Stimulated activated CD4-positive, alpha-beta T cell treated with anti-CD3 and anti-CD28 coated beads, Interleukin-1b, Interleukin-23, amount 100 ng/mL, for 4 hours (primary cell): Measurements from ENCODE around the gene MPV17L.
"Not testable (repeated sequence)": the region's sequence is repeated elsewhere in the genome, so short reads cannot be mapped to it uniquely, and the experiment has no call there.

Source experiments
- DNase-seq, 2 donors: peaks; one replicate each; pipeline ENCODE4 v3.0.0-alpha.2; 2020; ENCODE audit warnings: low read depth in 2 of 2

Gene MPV17L

DNA sequence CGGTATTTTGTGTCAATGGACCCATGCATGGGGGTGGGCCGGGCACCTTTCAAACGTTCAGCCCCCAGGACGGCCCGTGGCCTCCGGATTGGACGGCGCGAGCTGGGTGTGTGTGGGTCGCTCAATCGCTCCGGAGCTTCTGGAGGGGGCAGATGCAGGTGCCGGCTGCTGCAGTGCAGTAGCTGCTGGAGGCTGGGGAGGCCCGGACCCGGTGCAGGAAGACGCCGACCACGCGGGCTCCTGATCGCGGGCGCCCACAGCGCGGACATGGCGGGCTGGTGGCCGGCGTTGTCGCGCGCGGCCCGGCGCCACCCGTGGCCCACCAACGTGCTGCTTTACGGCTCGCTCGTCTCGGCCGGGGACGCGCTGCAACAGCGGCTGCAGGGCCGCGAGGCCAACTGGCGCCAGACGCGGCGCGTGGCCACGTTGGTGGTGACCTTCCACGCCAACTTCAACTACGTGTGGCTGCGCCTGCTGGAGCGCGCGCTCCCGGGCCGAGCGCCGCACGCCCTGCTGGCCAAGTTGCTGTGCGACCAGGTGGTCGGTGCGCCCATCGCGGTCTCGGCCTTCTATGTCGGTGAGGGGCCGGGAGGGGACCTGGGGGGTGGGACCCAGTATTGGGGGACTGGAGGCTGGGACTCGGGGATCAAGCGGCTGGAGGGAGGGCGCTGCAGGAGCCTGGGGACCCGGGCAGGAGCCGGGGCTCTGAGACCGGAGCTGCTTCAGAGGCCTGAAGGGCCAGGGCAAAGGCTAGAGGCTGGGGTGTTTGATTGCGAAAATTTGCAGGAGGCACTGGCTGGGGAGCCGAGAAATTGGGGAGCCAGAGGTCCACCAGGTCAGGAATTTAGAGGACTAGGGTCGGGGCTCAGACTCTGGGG is at the start of gene MPV17L:
Gene MPV17L, plus strand, starts transcription at position 124 of the 878 bp plus-strand sequence. Its CDS starts 144 bp downstream, at position 268.
- DNase-seq = not testable (repeated sequence)

DNA sequence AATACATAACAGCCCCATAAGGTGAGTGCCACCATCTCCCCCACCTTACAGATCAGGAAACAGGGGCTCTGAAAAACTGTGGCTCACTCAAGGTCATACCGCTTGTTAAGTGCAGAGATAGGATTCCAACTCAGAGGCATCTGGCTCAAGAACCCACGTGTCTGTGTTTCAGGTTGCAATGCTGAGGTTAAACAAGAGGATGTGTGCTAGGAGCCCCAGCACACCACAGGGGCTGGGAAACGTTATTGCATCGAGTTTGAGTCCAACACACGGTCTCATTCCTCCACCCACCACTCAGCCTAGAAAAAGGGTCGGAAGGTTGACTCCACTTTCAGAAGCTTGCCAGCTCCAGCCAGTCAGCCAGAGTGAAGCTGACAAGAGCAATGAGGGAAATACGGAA is 46.8 kb upstream of the MPV17L start:
- not testable (repeated sequence) for DNase-seq

DNA sequence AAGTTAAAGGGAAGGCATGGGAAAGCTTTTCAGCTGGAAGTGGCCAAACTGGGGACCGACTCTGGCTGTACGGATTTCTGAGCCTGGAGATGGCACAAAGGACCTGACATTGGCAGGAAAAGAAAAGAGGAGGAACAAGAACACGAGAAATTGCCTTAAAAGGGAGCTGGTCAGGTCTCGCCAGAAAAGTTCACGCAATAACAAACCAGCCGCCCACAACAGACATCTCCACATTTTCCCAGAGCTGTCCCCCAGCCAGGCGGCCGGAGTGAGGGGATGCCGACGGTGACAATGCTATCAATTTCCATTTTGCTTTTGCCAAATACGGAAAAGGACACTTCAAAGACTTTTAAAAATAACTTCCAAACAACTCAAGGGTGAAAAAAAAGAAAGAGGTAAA is 44.3 kb upstream of the MPV17L start:
- DNase-seq = not testable (repeated sequence)

DNA sequence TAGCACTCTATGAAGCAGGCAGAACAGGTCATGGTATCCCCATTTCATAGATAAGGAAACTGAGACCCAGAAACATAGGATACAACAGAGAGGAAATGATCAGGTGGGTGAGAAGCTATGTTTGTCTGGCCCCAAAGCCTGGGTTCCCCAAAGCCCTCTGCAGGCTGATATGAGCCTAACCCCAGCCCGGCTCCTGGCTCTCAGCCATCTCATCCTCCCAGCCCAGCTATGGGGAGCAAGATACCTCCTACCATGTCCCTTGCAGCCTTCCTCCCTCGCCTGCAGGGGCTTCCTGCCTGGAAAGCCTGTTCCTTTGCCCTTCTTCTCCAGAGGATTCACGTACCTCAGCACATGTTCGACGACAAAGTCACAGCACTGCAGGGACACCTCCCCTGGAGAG is 43.8 kb upstream of the MPV17L start:
- not testable (repeated sequence) for DNase-seq

DNA sequence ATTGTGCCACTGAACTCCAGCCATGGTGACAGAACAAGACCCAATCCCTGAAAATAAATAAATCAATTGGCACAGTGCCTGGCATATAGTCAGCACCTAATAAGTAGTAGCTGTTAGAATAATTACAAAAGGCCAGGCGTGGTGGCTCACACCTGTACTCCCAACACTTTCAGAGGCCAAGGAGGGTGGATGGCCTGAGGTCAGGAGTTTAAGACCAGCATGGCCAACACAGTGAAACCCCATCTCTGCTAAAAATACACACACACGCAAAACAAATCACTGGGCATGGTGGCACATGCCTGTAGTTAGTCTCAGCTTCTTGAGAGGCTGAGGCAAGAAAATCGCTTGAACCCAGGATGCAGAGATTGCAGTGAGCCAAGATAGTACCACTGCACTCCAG is 42.7 kb upstream of the MPV17L start:
- DNase-seq = not testable (repeated sequence)

DNA sequence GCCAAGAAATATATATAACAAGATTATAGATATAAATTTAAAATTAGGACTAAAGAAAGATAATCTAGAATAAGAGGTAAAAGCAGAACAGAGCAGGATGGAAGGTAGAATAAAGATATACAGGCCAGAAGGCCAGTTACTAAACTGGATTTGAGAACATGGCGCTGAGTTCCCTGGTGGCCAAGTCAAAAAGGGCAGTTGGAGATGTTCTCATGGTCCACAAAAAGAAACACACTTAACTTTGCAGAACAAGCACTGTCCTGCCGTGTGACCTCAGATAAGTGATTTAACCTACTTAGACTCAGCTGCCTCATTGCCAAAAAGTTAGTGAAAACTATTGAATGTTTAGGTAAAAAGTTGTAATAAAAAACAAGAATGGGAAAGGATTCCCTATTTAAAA is 40.7 kb upstream of the MPV17L start:
- not testable (repeated sequence) for DNase-seq

DNA sequence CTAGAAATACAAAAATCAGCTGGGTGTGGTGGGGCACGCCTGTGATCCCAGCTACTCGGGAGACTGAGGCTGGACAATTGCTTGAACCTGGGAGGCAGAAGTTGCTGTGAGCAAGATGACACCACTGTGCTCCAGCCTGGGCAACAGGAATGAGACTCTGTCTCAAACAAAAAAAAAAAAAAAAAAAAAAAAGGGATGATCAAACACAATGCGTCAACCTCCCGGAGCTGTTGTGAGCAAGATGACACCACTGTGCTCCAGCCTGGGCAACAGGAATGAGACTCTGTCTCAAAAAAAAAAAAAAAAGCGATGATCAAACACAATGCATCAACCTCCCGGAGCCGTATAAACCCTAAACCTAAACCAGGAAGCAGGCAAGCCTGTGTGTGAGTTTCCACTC is 38.1 kb upstream of the MPV17L start:
- not testable (repeated sequence) for DNase-seq

DNA sequence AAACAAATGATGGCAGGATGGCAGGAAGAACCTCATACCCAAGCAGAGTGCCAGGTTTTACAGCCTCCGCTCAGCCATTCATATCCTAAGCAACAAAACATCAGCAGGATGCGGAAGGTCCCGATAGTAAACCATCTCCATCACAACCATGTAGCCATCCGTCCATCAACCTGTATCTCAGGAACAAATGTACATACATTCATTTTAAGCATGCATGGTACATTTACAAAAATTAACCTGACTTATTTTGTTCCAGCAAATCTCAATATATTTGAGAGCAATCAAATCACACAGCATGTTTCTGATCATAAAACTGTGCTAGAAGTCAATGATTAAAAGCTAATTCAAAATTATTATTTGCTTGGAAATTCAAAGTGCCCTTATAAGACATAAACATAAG is 17.4 kb upstream of the MPV17L start, which contains the start of gene NPIPA5:
Gene NPIPA5, minus strand, starts transcription at position 101 of the 400 bp plus-strand sequence. Its CDS starts 0 bp downstream, at position 101.
- DNase-seq = not testable (repeated sequence)

DNA sequence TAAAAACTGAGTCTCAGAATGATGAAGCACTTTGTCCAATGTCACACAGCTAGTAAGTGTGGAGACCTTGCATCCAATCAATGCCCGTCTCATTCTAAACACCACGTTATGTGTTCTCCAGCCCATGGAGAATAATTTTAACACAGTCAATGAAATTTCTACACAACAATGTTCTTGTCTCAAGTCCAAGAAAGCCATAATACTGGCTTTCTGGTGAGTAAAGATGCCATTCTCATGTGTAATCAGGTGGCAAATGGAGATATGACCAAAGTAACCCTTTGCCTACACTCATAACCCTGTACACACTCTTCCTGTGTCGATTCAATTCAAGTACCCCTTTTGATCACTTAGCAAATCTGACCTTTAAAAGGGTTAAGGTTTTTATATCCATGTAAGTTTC is 12.7 kb upstream of the MPV17L start:
- not testable (repeated sequence) for DNase-seq

DNA sequence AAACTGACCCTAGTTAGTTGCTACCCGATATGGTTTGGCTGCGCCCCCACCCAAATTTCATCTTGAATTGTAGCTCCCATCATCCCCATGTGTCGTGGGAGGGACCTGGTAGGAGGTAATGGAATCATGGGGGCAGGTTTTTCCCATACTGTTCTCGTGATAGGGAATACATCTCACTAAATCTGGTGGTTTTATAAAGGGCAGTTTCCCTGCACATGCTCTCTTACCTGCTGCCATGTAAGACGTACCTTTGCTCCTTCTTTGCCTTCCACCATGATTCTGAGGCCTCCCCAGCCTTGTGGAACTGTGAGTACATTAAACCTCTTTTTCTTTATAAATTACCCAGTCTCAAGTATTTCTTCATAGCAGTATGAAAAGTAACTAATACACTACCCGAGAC is 7.5 kb upstream of the MPV17L start:
- DNase-seq = not testable (repeated sequence)

DNA sequence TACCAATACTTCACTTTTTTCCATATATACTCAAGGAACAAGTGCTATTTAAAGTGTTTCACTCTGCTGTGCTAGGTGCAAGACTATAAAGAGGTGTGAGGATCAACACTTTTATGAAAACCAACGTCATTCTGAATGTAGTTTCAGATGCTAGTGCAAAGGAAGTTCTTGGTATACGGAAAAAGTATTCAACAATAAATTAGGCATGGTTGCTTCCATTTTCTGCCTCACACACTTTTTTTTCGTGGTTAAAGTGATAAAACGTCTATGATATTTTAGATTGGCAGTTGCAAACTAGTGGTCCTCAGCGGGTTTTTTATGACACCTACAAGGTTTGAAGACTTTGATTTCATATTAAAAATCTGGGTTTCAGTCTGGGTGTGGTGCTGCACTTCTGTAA is 5.6 kb upstream of the MPV17L start:
- DNase-seq = not testable (repeated sequence)

DNA sequence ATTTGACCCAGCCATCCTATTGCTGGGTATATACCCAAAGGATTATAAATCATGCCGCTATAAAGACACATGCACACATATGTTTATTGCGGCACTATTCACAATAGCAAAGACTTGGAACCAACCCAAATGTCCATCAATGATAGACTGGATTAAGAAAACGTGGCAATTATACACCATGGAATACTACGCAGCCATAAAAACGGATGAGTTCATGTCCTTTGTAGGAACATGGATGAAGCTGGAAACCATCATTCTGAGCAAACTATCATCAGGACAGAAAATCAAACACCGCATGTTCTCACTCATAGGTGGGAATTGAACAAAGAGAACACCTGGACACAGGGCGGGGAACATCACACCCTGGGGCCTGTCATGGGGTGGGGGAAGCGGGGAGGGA is 2.5 kb upstream of the MPV17L start:
- not testable (repeated sequence) for DNase-seq

DNA sequence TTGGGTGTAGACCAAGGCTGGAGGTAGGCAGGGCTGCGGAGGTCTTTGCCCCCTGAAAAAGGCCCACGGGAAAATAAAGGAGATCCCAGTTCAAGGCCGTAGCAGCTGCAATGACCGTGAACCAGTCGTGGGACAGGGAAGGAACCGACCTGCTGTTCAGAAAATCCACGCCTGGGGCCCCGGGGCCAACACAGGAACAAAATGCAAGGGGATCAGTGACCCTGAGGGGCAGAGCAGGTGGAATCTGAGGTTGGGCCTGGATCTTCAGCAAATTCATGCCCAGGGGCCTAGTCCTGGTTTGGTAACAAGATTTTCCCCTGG is 915 bp downstream of the MPV17L start:
- not testable (repeated sequence) for DNase-seq

DNA sequence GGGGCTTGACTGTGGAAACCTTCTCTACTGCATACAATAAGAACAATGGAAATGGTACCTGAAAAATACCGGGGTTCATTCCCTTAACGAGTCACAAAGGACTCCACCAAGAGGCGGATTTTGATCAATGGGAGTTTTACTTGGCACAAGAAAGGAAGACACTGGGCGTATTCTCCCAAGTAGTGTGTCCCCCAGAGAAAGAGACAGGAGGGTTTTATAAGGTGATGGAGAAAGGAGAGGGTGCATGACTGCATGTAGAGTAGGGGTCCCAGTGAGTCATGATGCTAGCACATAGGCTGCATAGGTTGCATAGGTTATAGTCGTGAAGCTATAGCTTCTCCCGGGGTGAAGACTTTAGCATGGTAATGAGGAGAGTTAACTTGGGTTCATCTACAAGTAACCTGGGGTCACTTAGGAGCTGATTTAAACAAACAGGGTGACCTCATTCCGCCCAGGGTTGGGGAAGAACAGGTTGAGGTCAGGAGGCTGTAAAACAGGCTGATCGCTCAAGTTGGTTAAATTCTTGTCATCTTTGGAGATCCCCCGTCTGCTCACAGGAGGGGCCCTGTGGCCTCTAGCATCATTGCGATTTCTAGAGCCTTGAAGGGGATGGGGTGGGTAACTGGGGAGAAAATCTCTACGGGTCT is 1.5 kb downstream of the MPV17L start:
- no peak for DNase-seq

DNA sequence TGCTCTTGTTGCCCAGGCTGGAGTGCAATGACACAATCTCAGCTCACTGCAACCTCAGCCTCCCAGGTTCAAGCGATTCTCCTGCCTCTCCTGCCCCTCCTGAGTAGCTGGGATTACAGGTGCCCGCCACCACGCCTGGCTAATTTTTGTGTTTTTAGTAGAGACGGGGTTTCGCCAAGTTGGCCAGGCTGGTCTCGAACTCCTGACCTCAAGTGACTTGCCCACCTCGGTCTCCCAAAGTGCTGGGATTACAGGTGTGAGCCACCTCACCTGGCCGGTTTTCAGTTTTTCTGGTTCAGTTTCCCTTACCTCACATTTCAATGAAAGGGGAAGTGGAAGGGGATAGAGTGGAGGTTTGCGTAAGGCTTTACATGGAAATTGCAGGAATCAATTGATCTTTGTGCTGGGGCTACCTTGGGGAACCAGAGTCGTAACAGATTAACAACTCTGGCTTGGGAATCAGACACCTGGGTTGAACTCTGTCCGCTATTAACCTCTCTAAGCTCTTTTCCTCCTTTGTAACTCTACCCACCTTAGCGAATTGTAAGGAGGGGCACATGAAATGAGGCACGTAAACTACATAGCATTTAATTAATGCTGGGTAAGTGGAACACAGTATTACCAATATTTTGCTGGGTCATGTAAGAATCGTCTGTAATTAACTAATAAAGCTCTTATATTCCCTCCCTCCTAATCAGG is 3.2 kb downstream of the MPV17L start:
- no peak for DNase-seq

DNA sequence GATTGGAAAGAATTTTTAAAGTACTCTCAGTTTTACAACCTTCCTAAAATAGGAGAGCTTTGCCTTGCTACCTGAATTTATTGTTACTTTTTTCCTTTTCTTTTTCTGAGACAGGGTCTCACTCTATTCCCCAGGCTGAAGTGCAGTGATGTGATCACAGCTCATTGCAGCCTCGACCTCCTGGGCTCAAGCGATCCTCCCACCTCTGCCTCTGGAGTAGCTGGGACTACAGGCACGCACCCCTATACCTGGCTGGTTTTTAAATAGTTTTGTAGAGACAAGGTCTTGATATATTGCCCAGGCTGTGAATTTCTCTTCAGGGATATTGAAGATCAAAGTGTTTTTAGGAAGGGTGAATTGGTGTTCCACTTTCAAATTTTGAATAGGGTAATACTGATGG is 3.8 kb downstream of the MPV17L start:
- no peak for DNase-seq

DNA sequence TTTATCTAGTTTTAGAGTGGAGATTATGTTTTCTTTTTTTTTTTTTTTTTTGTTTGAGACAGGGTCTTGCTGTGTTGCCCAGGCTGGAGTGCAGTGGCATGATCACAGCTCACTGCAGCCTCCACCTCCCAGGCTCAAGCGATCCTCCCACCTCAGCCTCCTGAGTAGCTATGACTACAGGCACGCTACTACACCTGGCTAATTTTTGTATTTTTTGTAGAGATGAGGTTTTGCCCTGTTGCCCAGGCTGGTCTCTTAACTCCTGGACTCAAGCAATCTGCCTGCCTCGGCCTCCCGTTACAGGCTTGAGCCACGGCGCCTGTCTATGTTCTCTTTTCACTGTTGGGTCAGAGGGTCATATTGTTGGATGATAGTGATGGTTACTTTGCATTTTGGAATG is 4.8 kb downstream of the MPV17L start:
- not testable (repeated sequence) for DNase-seq

DNA sequence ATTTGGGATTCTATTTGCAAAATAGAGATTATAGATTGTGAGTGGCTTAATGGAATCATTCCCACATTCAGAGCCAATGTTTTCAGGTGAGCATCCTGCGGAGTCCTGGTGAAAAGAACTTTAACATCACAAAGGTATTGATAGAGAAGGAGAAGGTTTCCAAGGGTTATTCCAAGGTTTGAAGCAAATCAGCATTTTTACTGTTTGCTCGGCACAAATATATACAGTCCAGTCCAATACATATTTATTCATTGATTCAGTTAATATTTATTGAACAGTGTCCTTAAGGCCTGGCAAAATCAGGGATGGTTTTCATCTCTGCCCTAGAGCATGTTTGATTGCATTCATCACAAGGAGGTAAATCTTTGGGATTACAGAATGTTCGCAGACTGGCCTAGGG is 6.4 kb downstream of the MPV17L start:
- no peak for DNase-seq

DNA sequence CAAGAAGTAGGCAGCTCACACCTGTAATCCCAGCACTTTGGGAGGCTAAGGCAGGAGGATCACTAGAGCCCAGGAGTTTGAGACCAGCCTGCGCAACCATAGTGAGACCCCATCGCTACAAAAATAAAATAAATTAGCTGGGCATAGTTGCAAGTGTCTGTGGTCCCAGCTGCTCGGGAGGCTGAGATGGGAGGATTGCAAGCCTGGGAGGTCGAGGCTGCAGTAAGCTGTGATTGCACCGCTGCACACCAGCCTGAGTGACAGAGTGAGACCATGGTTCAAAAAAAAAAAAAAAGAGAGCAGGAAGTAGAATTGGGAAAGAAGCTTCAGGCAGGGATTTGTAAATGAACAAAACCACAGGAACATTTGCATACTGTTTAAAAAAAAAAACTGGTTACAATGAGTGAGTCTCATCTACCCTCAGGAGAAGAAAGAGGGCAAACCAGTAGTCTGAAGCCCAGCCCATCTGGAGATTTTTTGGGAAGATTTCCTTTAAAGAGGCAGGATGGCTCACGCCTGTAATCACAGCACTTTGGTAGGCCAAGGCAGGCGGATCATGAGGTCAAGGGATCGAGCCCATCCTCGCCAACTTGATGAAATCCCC is 7.9 kb downstream of the MPV17L start:
- no peak for DNase-seq

DNA sequence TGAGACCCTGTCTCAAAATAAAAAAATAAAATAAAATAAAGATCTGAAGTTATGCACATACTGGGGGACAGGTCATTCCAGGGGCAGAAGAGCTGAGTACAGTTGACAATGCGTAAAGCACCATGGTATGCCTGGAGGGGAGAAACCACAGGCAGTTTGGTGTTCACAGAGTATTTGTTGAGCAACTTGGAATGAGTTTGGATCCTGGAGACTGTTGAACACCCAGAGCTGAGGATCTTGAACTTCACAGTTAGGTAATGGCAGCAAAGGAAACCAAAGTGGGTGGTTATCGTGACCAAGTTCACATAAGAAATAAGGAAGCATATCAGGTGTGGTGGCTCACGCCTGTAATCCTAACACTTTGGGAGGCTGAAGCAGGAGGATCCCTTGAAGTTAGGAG is 8.5 kb downstream of the MPV17L start:
- not testable (repeated sequence) for DNase-seq

DNA sequence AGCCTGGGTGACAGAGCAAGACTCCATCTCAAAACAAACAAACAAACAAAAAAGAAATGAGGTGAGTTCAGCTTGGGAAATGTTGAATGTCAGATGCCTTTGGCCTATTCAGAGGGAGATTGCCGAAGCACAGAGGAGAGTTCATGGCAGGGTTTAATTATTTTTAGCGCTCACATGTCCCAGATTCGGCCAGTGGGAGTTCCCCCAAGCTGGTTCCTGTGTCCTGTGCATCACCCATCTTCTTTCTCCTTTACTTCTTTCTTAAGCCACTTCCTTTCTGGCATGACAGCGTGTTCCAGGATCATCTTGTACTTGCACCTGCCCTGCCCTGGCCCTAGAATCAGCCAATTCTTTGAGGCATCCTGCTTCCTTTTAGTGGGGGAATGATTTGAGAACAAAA is 9.2 kb downstream of the MPV17L start:
- no peak for DNase-seq

DNA sequence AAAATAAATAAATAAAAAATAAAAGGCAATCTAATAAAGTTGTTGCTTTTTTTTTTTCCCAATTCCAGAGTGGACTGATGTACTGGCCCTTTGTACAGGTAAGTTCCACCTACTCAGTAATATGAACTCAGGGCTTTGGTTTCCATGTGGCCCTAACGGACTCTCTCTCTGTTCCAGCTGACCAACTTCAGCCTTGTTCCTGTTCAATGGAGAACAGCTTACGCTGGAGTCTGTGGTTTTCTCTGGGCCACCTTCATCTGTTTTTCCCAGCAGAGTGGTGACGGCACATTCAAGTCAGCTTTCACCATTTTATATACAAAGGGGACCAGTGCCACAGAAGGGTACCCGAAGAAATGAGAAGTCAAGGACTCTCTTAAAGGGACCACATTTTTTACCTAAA is 12.2 kb downstream of the MPV17L start:
- not testable (repeated sequence) for DNase-seq
